Endothelial cell of umbilical vein (primary cell): Measurements from ENCODE around the gene MRPS11. TPM values are rescaled to one million over a fixed set of nuclear protein-coding genes. Genes with fewer than 3 reads are reported as not detected.

Source experiments
- BruUV-seq: library from RNA; stranded (reverse); fragments of 400-500 nt; replicated peaks from 2 replicates; lab custom pipeline; 2021; lab: Mats Ljungman, UMichigan
- CTCF ChIA-PET: fragments of 300-600, 350-600 bp; sonication (Branson Sonifier 250); formaldehyde crosslinking; loops from one replicate; lab custom pipeline; 2021; ENCODE audit warnings: antibody characterized with exemption, inconsistent platforms; lab: Charles Lee
- POLR2A ChIA-PET: fragments of 300-600, 350-600 bp; sonication (Branson Sonifier 250); formaldehyde crosslinking; loops from one replicate; lab custom pipeline; 2021; ENCODE audit warnings: antibody characterized with exemption, inconsistent platforms; lab: Charles Lee
- DNase-seq: peaks from one replicate; pipeline ENCODE4 v3.0.0-alpha.2; 2011; ENCODE audit warnings: low read depth, low spot score
- FAIRE-seq: peaks from 2 replicates; lab custom pipeline; 2011; peaks lifted over from hg19 to GRCh38; lab: Jason Lieb, UNC
- H2AFZ ChIP-seq: 2 replicates; pipeline ENCODE4 v1.6.0; 2012; ENCODE audit warnings: low read depth, low read length, control low read depth, inconsistent platforms
- H3K27ac ChIP-seq: 2 replicates; pipeline ENCODE4 v1.5.1; 2011; ENCODE audit warnings: low read depth, mild to moderate bottlenecking, control low read depth, low read length, moderate library complexity; ENCODE audit not compliant: insufficient read depth
- H3K27me3 ChIP-seq, 2 experiments: 2 replicates each; pipeline versions ENCODE4 v1.6.0 to v1.6.1; 2011; ENCODE audit warnings: low read length in 2 of 2, mixed read lengths in 1 of 2; ENCODE audit not compliant: control insufficient read depth in 2 of 2, insufficient read depth in 2 of 2
- H3K36me3 ChIP-seq, 2 experiments: 2 replicates in 1 of 2; 3 replicates in 1 of 2; pipeline ENCODE4 v1.5.1; 2011; ENCODE audit warnings: low read length in 2 of 2, mild to moderate bottlenecking in 1 of 2, moderate library complexity in 1 of 2; ENCODE audit not compliant: control insufficient read depth in 2 of 2, insufficient read depth in 2 of 2; ENCODE audit errors: extremely low read depth in 1 of 2
- H3K4me1 ChIP-seq: 3 replicates; pipeline ENCODE4 v1.5.1; 2011; ENCODE audit warnings: mild to moderate bottlenecking, low read length; ENCODE audit not compliant: control insufficient read depth, insufficient read depth; ENCODE audit errors: extremely low read depth
- H3K4me2 ChIP-seq: 2 replicates; pipeline ENCODE4 v1.6.1; 2011; ENCODE audit warnings: low read length, control low read depth, mixed read lengths; ENCODE audit not compliant: insufficient read depth
- H3K4me3 ChIP-seq, 3 experiments: fragments of 200-600 bp in 1 of 3; sonication (generic), shearing (Covaris generic) in 1 of 3; replicated peaks in 1 of 3; 2 replicates each; pipeline ENCODE4 v1.5.1; 2011 to 2016; ENCODE audit warnings: control low read depth in 3 of 3, low read length in 3 of 3, mild to moderate bottlenecking in 2 of 3, inconsistent platforms in 1 of 3, low read depth in 1 of 3, moderate library complexity in 1 of 3; ENCODE audit not compliant: insufficient read depth in 1 of 3
- H3K79me2 ChIP-seq: 2 replicates; pipeline ENCODE4 v1.6.0; 2012; ENCODE audit warnings: low read length, inconsistent platforms; ENCODE audit not compliant: control insufficient read depth, insufficient read depth
- H3K9ac ChIP-seq: replicated peaks from 2 replicates; pipeline ENCODE3; 2011; ENCODE audit warnings: low read length, control low read depth; ENCODE audit not compliant: insufficient read depth; ENCODE audit errors: extremely low read depth
- H3K9me1 ChIP-seq: replicated peaks from 3 replicates; pipeline ENCODE4 v1.6.0; 2011; ENCODE audit warnings: mild to moderate bottlenecking, low read length; ENCODE audit not compliant: control insufficient read depth, insufficient read depth; ENCODE audit errors: extremely low read depth
- H3K9me3 ChIP-seq: replicated peaks from 2 replicates; pipeline ENCODE4 v1.5.1; 2012; ENCODE audit warnings: low read length, inconsistent platforms; ENCODE audit not compliant: control insufficient read depth, insufficient read depth
- H4K20me1 ChIP-seq: replicated peaks from 2 replicates; pipeline ENCODE3; 2011; ENCODE audit warnings: mild to moderate bottlenecking, low read length; ENCODE audit not compliant: control insufficient read depth, insufficient read depth; ENCODE audit errors: extremely low read depth
- FOS ChIP-seq: IDR thresholded peaks from 2 replicates; pipeline ENCODE4 v1.6.1; 2011; ENCODE audit warnings: mild to moderate bottlenecking, low read length, moderate library complexity, borderline replicate concordance; ENCODE audit not compliant: insufficient read depth
- JUN ChIP-seq: IDR thresholded peaks from 2 replicates; pipeline ENCODE4 v1.6.1; 2011; ENCODE audit warnings: borderline replicate concordance, low read depth; ENCODE audit not compliant: insufficient read length, insufficient read depth
- MAX ChIP-seq: IDR thresholded peaks from 2 replicates; pipeline ENCODE4 v1.6.1; 2011; ENCODE audit not compliant: insufficient read depth, insufficient read length
- POLR2A ChIP-seq: IDR thresholded peaks from 2 replicates; pipeline ENCODE4 v1.6.1; 2012; ENCODE audit warnings: low read depth, mild to moderate bottlenecking, control low read depth, low read length
- POLR2AphosphoS5 ChIP-seq: IDR thresholded peaks from 2 replicates; pipeline ENCODE4 v1.6.1; 2012; ENCODE audit warnings: low read depth, mild to moderate bottlenecking, control low read depth, low read length, moderate library complexity; ENCODE audit not compliant: insufficient read depth
- dilution Hi-C: fragments of 300-500 bp; cut with MboI; formaldehyde crosslinking; loops from one replicate; pipeline ENCODE4 v1.15.0; 2019; ENCODE audit warnings: low sequenced_read_pairs; ENCODE audit not compliant: extremely low pct_ligation_motif_present
- intact Hi-C: fragments of 100-400 bp; cut with micrococcal nuclease; formaldehyde crosslinking; loops from one replicate; pipeline ENCODE4 v1.10.0; 2022
- polyA plus RNA-seq, 4 experiments: library from polyadenylated mRNA; depleted of rRNA in 3 of 4; stranded (reverse) in 3 of 4; unstranded in 1 of 4; fragments of >200 nt; gene quantifications; 2 replicates each; pipeline versions ENCODE4 v1.2.1 to v1.2.3, GENCODE V29; 2011 to 2012; ENCODE audit warnings: missing spikeins in 1 of 4
- total RNA-seq: library from RNA; stranded (reverse); gene quantifications from 2 replicates; pipeline ENCODE4 v1.2.3, GENCODE V29; 2021

MRPS11 gene
- total and polyA plus RNA-seq, 2 donors (not counting 3 experiments of a cell fraction or from before 2014, with no cell fraction given): 66.3 to 97.9 TPM

- no peak for DNase-seq
- dilution Hi-C loops (no loop called here), intact Hi-C loops (no loop called here)
- H3K27me3 ChIP-seq: peaks cover 2 to 7% of the 10 kb centered on the region in 2 experiments
- H3K79me2 ChIP-seq: no peaks in the 10 kb centered on the region
- H4K20me1 ChIP-seq: no peaks in the 10 kb centered on the region
- H3K4me3 ChIP-seq: no peak overlapping the region
- no peaks in the 10 kb centered on the region for H3K9me1 ChIP-seq
- no peak for TF ChIP-seq POLR2A
- no peak for TF ChIP-seq JUN
- TF ChIP-seq POLR2AphosphoS5: no peak
- TF ChIP-seq MAX: no peak
- H3K9ac ChIP-seq: no peak overlapping the region
- ChIA-PET POLR2A (no interaction called here), CTCF (interaction anchor here (1.7 to 1.9 kb wide), 2 partner anchors 8 to 173 kb away, joined by 3 to 4 read pairs; no protein-coding TSS in a partner anchor)
- no peak overlapping the region for H2AFZ ChIP-seq
- FAIRE-seq: no peak
- H3K4me1 ChIP-seq: no peaks in the 10 kb centered on the region
- H3K4me2 ChIP-seq: no peak overlapping the region
- no TSS peak for BruUV-seq
- H3K9me3 ChIP-seq: no peaks in the 10 kb centered on the region
- no peaks in the 10 kb centered on the region for H3K36me3 ChIP-seq
- H3K27ac ChIP-seq: no peak overlapping the region
Measured at GRCh38 chr15:88447206-88447605, 20.3 kb upstream of the MRPS11 start.

- BruUV-seq: no TSS peak
- H3K79me2 ChIP-seq: no peaks in the 10 kb centered on the region
- H3K27ac ChIP-seq: no peak overlapping the region
- H3K9me3 ChIP-seq: no peaks in the 10 kb centered on the region
- no peaks in the 10 kb centered on the region for H3K36me3 ChIP-seq
- CTCF ChIA-PET: interaction anchor here (1.1 to 1.9 kb wide), 3 partner anchors 7 to 173 kb away, joined by 3 to 4 read pairs (median 3); no protein-coding TSS in a partner anchor
- H3K4me3 ChIP-seq: no peak overlapping the region
- FAIRE-seq: no peak
- no peak overlapping the region for H3K9ac ChIP-seq
- POLR2A ChIA-PET: no interaction called here
- H3K9me1 ChIP-seq: no peaks in the 10 kb centered on the region
- H3K4me1 ChIP-seq: no peaks in the 10 kb centered on the region
- intact Hi-C loops: no loop called here
- H3K4me2 ChIP-seq: no peak overlapping the region
- peaks cover 2 to 7% of the 10 kb centered on the region in 2 experiments for H3K27me3 ChIP-seq
- no peak overlapping the region for H2AFZ ChIP-seq
- DNase-seq: no peak
- dilution Hi-C loops: no loop called here
- no peaks in the 10 kb centered on the region for H4K20me1 ChIP-seq
- TF ChIP-seq FOS: no peak
Measured at GRCh38 chr15:88447741-88448140, 19.8 kb upstream of the MRPS11 start.
